Neural progenitor cell (in vitro differentiated cells): ENCODE measurements around the gene SPIN1. TPM values are rescaled to one million over a fixed set of nuclear protein-coding genes. Genes with fewer than 3 reads are reported as not detected.

Experiments used
- DNase-seq: peaks from one replicate; pipeline ENCODE4 v3.0.0-alpha.2; 2016; ENCODE audit warnings: low spot score
- H2AFZ ChIP-seq: fragments of 200-600 bp; sonication (generic); replicated peaks from 2 replicates; pipeline ENCODE4 v1.6.1; 2016; ENCODE audit warnings: antibody characterized with exemption
- H3F3A ChIP-seq: fragments of 200-600 bp; sonication (generic); 2 replicates; pipeline ENCODE4 v1.6.1; 2016; ENCODE audit warnings: antibody characterized with exemption, low read depth
- H3K27ac ChIP-seq: fragments of 200-600 bp; sonication (generic); 2 replicates; pipeline ENCODE4 v1.5.1; 2016; ENCODE audit warnings: mild to moderate bottlenecking
- H3K27me3 ChIP-seq: fragments of 200-600 bp; sonication (generic); 2 replicates; pipeline ENCODE4 v1.6.1; 2016; ENCODE audit warnings: mild to moderate bottlenecking, moderate library complexity
- H3K36me3 ChIP-seq: fragments of 200-600 bp; sonication (generic); 2 replicates; pipeline ENCODE4 v1.5.1; 2016
- H3K4me1 ChIP-seq: fragments of 200-600 bp; sonication (generic); 2 replicates; pipeline ENCODE4 v1.6.1; 2016; ENCODE audit warnings: mixed run types
- H3K4me2 ChIP-seq: fragments of 200-600 bp; sonication (generic); 2 replicates; pipeline ENCODE4 v1.6.1; 2016
- H3K4me3 ChIP-seq: fragments of 200-600 bp; sonication (generic); 2 replicates; pipeline ENCODE4 v1.5.1; 2016
- H3K79me2 ChIP-seq: fragments of 200-600 bp; sonication (generic); 2 replicates; pipeline ENCODE4 v1.6.1; 2016; ENCODE audit warnings: low read depth
- H3K9ac ChIP-seq: fragments of 200-600 bp; sonication (generic); 2 replicates; pipeline ENCODE4 v1.6.1; 2016
- H3K9me3 ChIP-seq: fragments of 200-600 bp; sonication (generic); 2 replicates; pipeline ENCODE4 v1.5.1; 2016; ENCODE audit warnings: low read depth
- H4K20me1 ChIP-seq: fragments of 200-600 bp; sonication (generic); 2 replicates; pipeline ENCODE4 v1.6.1; 2016; ENCODE audit warnings: low read depth
- H3K27ac Mint-ChIP-seq: 3 replicates; pipeline ENCODE4 v1.8.0; 2021; ENCODE audit warnings: mixed read lengths
- H3K27me3 Mint-ChIP-seq: 2 replicates; pipeline ENCODE4 v1.8.0; 2022; ENCODE audit warnings: low read depth, mild to moderate bottlenecking, inconsistent platforms, moderate library complexity, mixed read lengths; ENCODE audit not compliant: insufficient read depth
- H3K36me3 Mint-ChIP-seq: 3 replicates; pipeline ENCODE4 v1.8.0; 2021; ENCODE audit warnings: mixed read lengths
- H3K4me1 Mint-ChIP-seq: 3 replicates; pipeline ENCODE4 v1.8.0; 2021; ENCODE audit warnings: mixed read lengths
- H3K4me3 Mint-ChIP-seq: 3 replicates; pipeline ENCODE4 v1.8.0; 2021; ENCODE audit warnings: mild to moderate bottlenecking, moderate library complexity, mixed read lengths
- H3K9me3 Mint-ChIP-seq: 3 replicates; pipeline ENCODE4 v1.8.0; 2020; ENCODE audit warnings: mixed read lengths
- EZH2 ChIP-seq: fragments of 200-600 bp; sonication (generic); IDR thresholded peaks from 2 replicates; pipeline ENCODE4 v1.6.1; 2017; ENCODE audit warnings: antibody characterized with exemption, mild to moderate bottlenecking, moderate library complexity
- EZH2phosphoT487 ChIP-seq: fragments of 200-600 bp; sonication (generic); IDR thresholded peaks from 2 replicates; pipeline ENCODE4 v1.6.1; 2017; ENCODE audit warnings: antibody characterized with exemption
- total RNA-seq: library from RNA; depleted of rRNA; stranded (reverse); fragments of >200 nt; gene quantifications from 2 replicates; pipeline ENCODE4 v1.2.3, GENCODE V29; 2015; ENCODE audit warnings: low replicate concordance
- TF ChIP-seq, protein P1 (sequence below): fragments of 200-600 bp; sonication (generic); IDR thresholded peaks from 2 replicates; pipeline ENCODE4 v1.5.1; 2017; ENCODE audit warnings: antibody characterized with exemption, mild to moderate bottlenecking

SPIN1 gene
- total RNA-seq, 1 donor from 2014 or later = 101 TPM

DNA sequence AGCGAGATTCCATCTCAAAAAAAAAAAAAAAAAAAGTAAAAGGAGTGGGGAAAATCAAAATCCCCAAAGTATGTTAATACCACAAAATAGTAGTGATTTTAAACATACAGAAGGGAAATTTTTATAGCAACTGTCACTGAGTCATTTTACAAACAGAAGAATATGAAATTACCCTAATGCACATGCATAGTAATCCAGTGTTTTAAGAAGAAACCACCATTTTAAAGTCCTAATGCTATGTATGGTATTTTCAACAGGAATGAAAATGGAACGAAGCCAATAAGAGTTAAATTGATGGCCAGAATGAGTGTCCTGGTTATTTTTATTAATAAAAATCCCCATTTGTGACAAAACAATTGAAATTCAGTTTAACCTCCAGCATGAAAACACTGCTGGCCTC lies 120.1 kb downstream of the SPIN1 start:
- no peaks in the 10 kb centered on the region for H3K36me3 ChIP-seq
- H3K27me3 ChIP-seq = no peaks in the 10 kb centered on the region
- no peak overlapping the region for H3K4me2 ChIP-seq
- H3K9me3 Mint-ChIP-seq = peaks cover 10% of the 10 kb centered on the region
- TF ChIP-seq, protein P1, sequence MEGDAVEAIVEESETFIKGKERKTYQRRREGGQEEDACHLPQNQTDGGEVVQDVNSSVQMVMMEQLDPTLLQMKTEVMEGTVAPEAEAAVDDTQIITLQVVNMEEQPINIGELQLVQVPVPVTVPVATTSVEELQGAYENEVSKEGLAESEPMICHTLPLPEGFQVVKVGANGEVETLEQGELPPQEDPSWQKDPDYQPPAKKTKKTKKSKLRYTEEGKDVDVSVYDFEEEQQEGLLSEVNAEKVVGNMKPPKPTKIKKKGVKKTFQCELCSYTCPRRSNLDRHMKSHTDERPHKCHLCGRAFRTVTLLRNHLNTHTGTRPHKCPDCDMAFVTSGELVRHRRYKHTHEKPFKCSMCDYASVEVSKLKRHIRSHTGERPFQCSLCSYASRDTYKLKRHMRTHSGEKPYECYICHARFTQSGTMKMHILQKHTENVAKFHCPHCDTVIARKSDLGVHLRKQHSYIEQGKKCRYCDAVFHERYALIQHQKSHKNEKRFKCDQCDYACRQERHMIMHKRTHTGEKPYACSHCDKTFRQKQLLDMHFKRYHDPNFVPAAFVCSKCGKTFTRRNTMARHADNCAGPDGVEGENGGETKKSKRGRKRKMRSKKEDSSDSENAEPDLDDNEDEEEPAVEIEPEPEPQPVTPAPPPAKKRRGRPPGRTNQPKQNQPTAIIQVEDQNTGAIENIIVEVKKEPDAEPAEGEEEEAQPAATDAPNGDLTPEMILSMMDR = no peak
- H3K4me1 Mint-ChIP-seq = peaks cover 5% of the 10 kb centered on the region
- H3K36me3 Mint-ChIP-seq = peaks cover 4% of the 10 kb centered on the region
- no peak overlapping the region for H3K4me3 Mint-ChIP-seq
- H3K27me3 Mint-ChIP-seq = peaks cover 2% of the 10 kb centered on the region
- no peak overlapping the region for H3K27ac Mint-ChIP-seq
- H3K79me2 ChIP-seq = no peaks in the 10 kb centered on the region
- H3K9me3 ChIP-seq = no peaks in the 10 kb centered on the region
- no peak overlapping the region for H3K9ac ChIP-seq
- H3K4me1 ChIP-seq = no peaks in the 10 kb centered on the region
- no peak overlapping the region for H3K4me3 ChIP-seq
- no peaks in the 10 kb centered on the region for H4K20me1 ChIP-seq
- H3F3A ChIP-seq = no peaks in the 10 kb centered on the region
- no peak overlapping the region for H3K27ac ChIP-seq
- no peak overlapping the region for H2AFZ ChIP-seq
- DNase-seq = no peak

DNA sequence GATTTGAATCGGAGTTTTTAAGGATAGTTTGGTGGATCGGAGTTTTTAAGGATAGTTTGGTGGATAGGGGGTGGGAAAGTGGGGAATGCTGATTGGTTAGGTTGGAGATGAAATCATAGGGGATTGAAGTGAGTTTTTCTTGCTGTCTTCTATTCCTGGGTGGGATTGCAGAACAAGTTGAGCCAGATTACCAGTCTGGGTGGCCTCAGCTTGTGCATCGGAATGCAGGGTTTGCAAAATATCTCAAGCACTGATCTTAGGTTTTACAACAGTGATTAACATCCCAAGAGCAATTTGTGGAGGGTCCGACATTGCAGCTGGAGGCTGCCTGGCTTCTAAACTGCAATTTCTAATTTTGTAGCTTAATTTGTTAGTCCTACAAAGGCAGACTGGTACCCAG lies 123.7 kb downstream of the SPIN1 start:
- Histone ChIP-seq H4K20me1 (no peaks in the 10 kb centered on the region), H3F3A (no peaks in the 10 kb centered on the region), H3K27me3 (no peaks in the 10 kb centered on the region), H3K4me1 (no peaks in the 10 kb centered on the region), H3K9ac (no peak overlapping the region), H3K9me3 (no peaks in the 10 kb centered on the region), H3K4me3 (no peak overlapping the region), H3K27ac (no peak overlapping the region), H3K4me2 (no peak overlapping the region), H3K79me2 (no peaks in the 10 kb centered on the region), H3K36me3 (no peaks in the 10 kb centered on the region), H2AFZ (no peak overlapping the region)
- no peak overlapping the region for H3K27ac Mint-ChIP-seq
- no peak for DNase-seq
- TF ChIP-seq EZH2phosphoT487 (no peak), EZH2 (no peak)
- TF ChIP-seq, protein P1 = no peak
- peaks cover 20% of the 10 kb centered on the region for H3K9me3 Mint-ChIP-seq
- H3K4me1 Mint-ChIP-seq = no peaks in the 10 kb centered on the region
- H3K27me3 Mint-ChIP-seq = no peaks in the 10 kb centered on the region
- peaks cover 4% of the 10 kb centered on the region for H3K36me3 Mint-ChIP-seq
- no peak overlapping the region for H3K4me3 Mint-ChIP-seq

DNA sequence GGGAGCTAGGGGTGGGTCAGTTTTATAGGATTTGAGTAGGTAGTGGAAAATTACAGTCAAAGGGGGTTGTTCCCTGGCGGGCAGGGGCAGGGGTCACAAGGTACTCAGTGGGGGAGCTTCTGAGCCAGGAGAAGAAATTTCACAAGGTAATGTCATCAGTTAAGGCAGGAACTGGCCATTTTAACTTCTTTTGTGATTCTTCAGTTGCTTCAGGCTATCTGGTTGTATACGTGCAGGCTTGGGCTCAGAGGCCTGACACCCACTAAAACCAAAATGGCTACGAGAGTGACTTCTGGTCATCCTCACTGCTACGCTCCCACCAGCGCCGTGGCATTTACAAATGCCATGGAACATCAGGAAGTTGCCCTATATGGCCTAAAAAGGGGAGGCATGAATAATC lies 126.0 kb downstream of the SPIN1 start:
- Histone ChIP-seq H4K20me1 (no peaks in the 10 kb centered on the region), H3K9me3 (no peaks in the 10 kb centered on the region), H3F3A (no peaks in the 10 kb centered on the region), H3K9ac (no peak overlapping the region), H2AFZ (no peak overlapping the region), H3K27ac (no peak overlapping the region), H3K4me3 (no peak overlapping the region), H3K4me2 (no peak overlapping the region), H3K36me3 (no peaks in the 10 kb centered on the region), H3K79me2 (no peaks in the 10 kb centered on the region), H3K4me1 (no peaks in the 10 kb centered on the region), H3K27me3 (no peaks in the 10 kb centered on the region)
- Mint-ChIP-seq H3K9me3 (peaks cover 17% of the 10 kb centered on the region), H3K27ac (no peak overlapping the region), H3K4me1 (no peaks in the 10 kb centered on the region), H3K27me3 (no peaks in the 10 kb centered on the region), H3K4me3 (no peak overlapping the region), H3K36me3 (no peaks in the 10 kb centered on the region)
- TF ChIP-seq, protein P1 = no peak
- no peak for TF ChIP-seq EZH2
- TF ChIP-seq EZH2phosphoT487 = no peak
- DNase-seq = no peak

DNA sequence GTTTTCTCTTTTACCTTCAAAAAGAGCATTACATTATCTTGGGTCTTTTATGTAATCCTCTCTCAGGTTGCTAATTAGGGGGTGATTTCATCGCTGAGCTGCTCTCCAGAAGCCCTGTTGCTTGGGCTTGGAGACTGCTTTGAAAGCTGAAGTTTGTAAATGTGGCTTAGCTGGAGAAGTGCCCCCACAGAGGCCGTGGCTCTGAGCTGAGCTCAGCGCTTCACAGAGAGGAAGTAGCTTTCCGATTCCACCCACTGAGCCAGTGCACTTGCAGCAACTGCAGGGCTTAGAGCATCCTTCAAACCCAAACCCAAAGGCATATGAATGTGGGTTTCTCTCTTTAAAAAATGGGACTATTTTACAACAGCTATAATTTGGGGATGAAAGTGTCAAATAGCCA lies 133.1 kb downstream of the SPIN1 start:
- Histone ChIP-seq H3K27ac (no peak overlapping the region), H2AFZ (no peak overlapping the region), H3K9me3 (no peaks in the 10 kb centered on the region), H3K36me3 (no peaks in the 10 kb centered on the region), H3K4me3 (no peak overlapping the region), H3K4me1 (peaks cover 6% of the 10 kb centered on the region), H3K27me3 (no peaks in the 10 kb centered on the region), H3F3A (no peaks in the 10 kb centered on the region), H3K9ac (no peak overlapping the region), H3K79me2 (no peaks in the 10 kb centered on the region), H4K20me1 (no peaks in the 10 kb centered on the region), H3K4me2 (no peak overlapping the region)
- DNase-seq = no peak
- Mint-ChIP-seq H3K27me3 (no peaks in the 10 kb centered on the region), H3K27ac (no peak overlapping the region), H3K4me3 (no peak overlapping the region), H3K4me1 (peaks cover 9% of the 10 kb centered on the region), H3K36me3 (no peaks in the 10 kb centered on the region), H3K9me3 (peaks cover 2% of the 10 kb centered on the region)
- TF ChIP-seq EZH2 (no peak), EZH2phosphoT487 (no peak)
- TF ChIP-seq, protein P1 = no peak
